HepG2 (cell line): ENCODE results near the gene SLC25A28. TPM values are rescaled to one million over a fixed set of nuclear protein-coding genes. Genes with fewer than 3 reads are reported as not detected.

ENCODE experiments used
- ATAC-seq: fragments of 200-7000 bp; cut with Tn5 transposase; 3 replicates; pipeline ENCODE4 v1.9.1; 2020; ENCODE audit warnings: mild to moderate bottlenecking, moderate library complexity
- BruUV-seq: library from RNA; stranded (reverse); fragments of 400-500 nt; replicated peaks from 2 replicates; lab custom pipeline; 2021; lab: Mats Ljungman, UMichigan
- CTCF ChIA-PET: fragments of 300-600 bp; formaldehyde crosslinking; extraction: SDS; loops from one replicate; lab custom pipeline; 2021; ENCODE audit warnings: low total read pairs, inconsistent platforms, low intra/inter-chr PET ratio; lab: Yijun Ruan, JAX
- POLR2A ChIA-PET: fragments of 350-600 bp; sonication (Branson Sonifier 250); formaldehyde crosslinking; loops from one replicate; lab custom pipeline; 2020; ENCODE audit warnings: antibody characterized with exemption, inconsistent platforms; lab: Yijun Ruan, JAX
- DNase-seq: peaks from one replicate; pipeline ENCODE4 v3.0.0-alpha.2; 2015; ENCODE audit warnings: low spot score
- FAIRE-seq: peaks from 3 replicates; lab custom pipeline; 2011; peaks lifted over from hg19 to GRCh38; lab: Jason Lieb, UNC
- H2AFZ ChIP-seq: one replicate; pipeline ENCODE4 v1.6.1; 2011; ENCODE audit warnings: low read length, inconsistent platforms
- H3K27ac ChIP-seq: fragments of 300-600 bp; 3 replicates; pipeline ENCODE4 v1.8.0; 2011; ENCODE audit warnings: mixed run types, mild to moderate bottlenecking, mixed read lengths, low read length, inconsistent platforms; ENCODE audit not compliant: insufficient read depth; ENCODE audit errors: extremely low read length
- H3K27me3 ChIP-seq, 2 experiments: fragments of 200-600 bp in 1 of 2; 2 replicates in 1 of 2; 3 replicates in 1 of 2; pipeline versions ENCODE4 v1.6.0 to v1.8.0; 2011; ENCODE audit warnings: low read length in 2 of 2, mild to moderate bottlenecking in 2 of 2, moderate library complexity in 2 of 2, inconsistent platforms in 1 of 2; ENCODE audit not compliant: insufficient read depth in 2 of 2, control insufficient read depth in 1 of 2
- H3K36me3 ChIP-seq, 2 experiments: fragments of 200-600 bp in 1 of 2; replicated peaks in 1 of 2; 2 replicates in 1 of 2; 3 replicates in 1 of 2; pipeline versions ENCODE4 v1.5.1 to v1.8.0; 2011; ENCODE audit warnings: low read length in 2 of 2, inconsistent platforms in 1 of 2; ENCODE audit not compliant: insufficient read depth in 2 of 2, control insufficient read depth in 1 of 2
- H3K4me1 ChIP-seq: 2 replicates; pipeline ENCODE4 v1.5.1; 2012; ENCODE audit warnings: low read length, inconsistent platforms; ENCODE audit not compliant: insufficient read depth
- H3K4me2 ChIP-seq: 2 replicates; pipeline ENCODE4 v1.6.0; 2011; ENCODE audit warnings: low read depth, low read length, inconsistent platforms
- H3K4me3 ChIP-seq, 3 experiments: fragments of 200-600 bp in 1 of 3; sonication (generic), shearing (Covaris generic) in 1 of 3; replicated peaks in 1 of 3; 2 replicates each; pipeline ENCODE4 v1.5.1; 2011 to 2016; ENCODE audit warnings: low read length in 3 of 3, inconsistent platforms in 2 of 3, low read depth in 2 of 3, mild to moderate bottlenecking in 2 of 3, control low read depth in 1 of 3, mixed read lengths in 1 of 3; ENCODE audit not compliant: insufficient read depth in 1 of 3
- H3K79me2 ChIP-seq: one replicate; pipeline ENCODE4 v1.6.1; 2011; ENCODE audit warnings: low read length, inconsistent platforms; ENCODE audit not compliant: insufficient read depth
- H3K9ac ChIP-seq: 2 replicates; pipeline ENCODE4 v1.6.0; 2011; ENCODE audit warnings: mild to moderate bottlenecking, low read depth, low read length, inconsistent platforms; ENCODE audit not compliant: insufficient read depth
- H3K9me3 ChIP-seq: 2 replicates; pipeline ENCODE4 v1.5.1; 2012; ENCODE audit warnings: mild to moderate bottlenecking, low read length
- H4K20me1 ChIP-seq: 2 replicates; pipeline ENCODE4 v1.6.0; 2011; ENCODE audit warnings: inconsistent platforms, mild to moderate bottlenecking, low read length, moderate library complexity; ENCODE audit not compliant: insufficient read depth
- CCAR2 ChIP-seq: fragments of 200-400 bp; formaldehyde crosslinking; optimal IDR thresholded peaks from 2 replicates; pipeline ENCODE3; 2018; ENCODE audit warnings: low read depth, mild to moderate bottlenecking, low read length, moderate library complexity
- CCDC6 ChIP-seq: sonication (generic); formaldehyde crosslinking; IDR thresholded peaks from 2 replicates; pipeline ENCODE4 v1.8.1; 2022; ENCODE audit warnings: mild to moderate bottlenecking, missing genetic modification reagents, moderate library complexity
- FOXO4 ChIP-seq: sonication (generic); formaldehyde crosslinking; conservative IDR thresholded peaks from 2 replicates; pipeline ENCODE4 v1.8.1; 2023; ENCODE audit warnings: missing genetic modification reagents
- HCFC1 ChIP-seq: fragments of 150-350 bp; IDR thresholded peaks from 2 replicates; pipeline ENCODE4 v1.6.1; 2014; ENCODE audit warnings: low read depth, low read length
- KDM6A ChIP-seq: IDR thresholded peaks from 2 replicates; pipeline ENCODE4 v1.6.1; 2016; ENCODE audit warnings: low read depth
- NR2F1 ChIP-seq, 2 experiments: fragments of 450-650 bp in 1 of 2; formaldehyde crosslinking in 1 of 2; IDR thresholded peaks; 2 replicates each; pipeline versions ENCODE4 v1.5.0 to v1.6.1; 2016 to 2020; ENCODE audit warnings: mild to moderate bottlenecking in 1 of 2, missing compliant biosample characterization in 1 of 2, missing genetic modification reagents in 1 of 2, moderate library complexity in 1 of 2
- REST ChIP-seq, 2 experiments: IDR thresholded peaks; 2 replicates each; pipeline ENCODE4 v1.6.1; 2011 to 2012; ENCODE audit warnings: low read length in 2 of 2, borderline replicate concordance in 1 of 2, low read depth in 1 of 2, mild to moderate bottlenecking in 1 of 2, moderate library complexity in 1 of 2
- SAP130 ChIP-seq: IDR thresholded peaks from 2 replicates; pipeline ENCODE4 v1.6.1; 2016; ENCODE audit warnings: low read depth
- ZC3H13 ChIP-seq: sonication (generic); formaldehyde crosslinking; IDR thresholded peaks from 2 replicates; pipeline ENCODE4 v1.8.1; 2023; ENCODE audit warnings: mild to moderate bottlenecking, missing genetic modification reagents, moderate library complexity
- ZNF547 ChIP-seq: sonication (generic); formaldehyde crosslinking; IDR thresholded peaks from 2 replicates; pipeline ENCODE4 v1.5.1; 2020; ENCODE audit warnings: mild to moderate bottlenecking, missing genetic modification reagents
- ZNF709 ChIP-seq: sonication (generic); formaldehyde crosslinking; IDR thresholded peaks from 2 replicates; pipeline ENCODE4 v1.5.0; 2020; ENCODE audit warnings: mild to moderate bottlenecking, missing genetic modification reagents
- ZSCAN29 ChIP-seq: sonication (generic); formaldehyde crosslinking; conservative IDR thresholded peaks from 2 replicates; pipeline ENCODE4 v1.4.0; 2020; ENCODE audit warnings: mild to moderate bottlenecking, missing genetic modification reagents
- WGBS: methylation state at CpG from one replicate; pipeline ENCODE4 v1.1.6; 2017; ENCODE audit warnings: low lambda C conversion rate; 5-methylcytosine and 5-hydroxymethylcytosine counted together
- in situ Hi-C: cut with HindIII; loops from 2 replicates; pipeline ENCODE4 v1.10.0; 2017; ENCODE audit warnings: low pct_unique_long_range_greater_than_20kb; ENCODE audit not compliant: extremely low pct_ligation_motif_present
- intact Hi-C: fragments of 100-400 bp; cut with micrococcal nuclease; formaldehyde crosslinking; loops from one replicate; pipeline ENCODE4 v1.10.0; 2022; ENCODE audit not compliant: unreplicated experiment
- polyA plus RNA-seq, 8 experiments: library from polyadenylated mRNA; depleted of rRNA in 3 of 8; stranded (reverse) in 7 of 8; unstranded in 1 of 8; fragments of >200 nt; fragmentation: Illumina TruSeq in 4 of 8; extraction: Trizol in 4 of 8; gene quantifications; 2 replicates each; pipeline versions ENCODE4 v1.2.1 to v1.2.3, GENCODE V29; 2011 to 2016; ENCODE audit warnings: low read depth in 4 of 8, missing spikeins in 1 of 8, mixed read lengths in 1 of 8; ENCODE audit not compliant: insufficient read depth in 1 of 8
- total RNA-seq, 5 experiments: library from RNA; depleted of rRNA; stranded (reverse); fragments of >200 nt; fragmentation: Illumina TruSeq; extraction: Trizol; gene quantifications; 2 replicates each; pipeline ENCODE4 v1.2.3, GENCODE V29; 2016; ENCODE audit warnings: low read depth in 1 of 5

Gene SLC25A28
- total and polyA plus RNA-seq, 2 of the 13 experiments (the other 11 are each of a cell fraction or from before 2014, with no cell fraction given), result 15.2 to 41.0 TPM

- no TSS peak for BruUV-seq
These were observed 994 bp downstream of the SLC25A28 start for GRCh38 chr10:99619090-99619800.

More at GRCh38 chr10:99619090-99619800, 994 bp downstream of the SLC25A28 start:
- in situ Hi-C loops, result no loop called here
- peak overlapping the region; percentile 90 for H3K9ac ChIP-seq
- ChIA-PET CTCF (no interaction called here), POLR2A (interaction anchor here (1.1 to 5.4 kb wide), 4 partner anchors 20 to 189 kb away, joined by 3 to 63 read pairs (median 21); partner anchors contain the start of genes ENTPD7 and GOT1)
- H3K27me3 ChIP-seq, result no peaks in the 10 kb centered on the region; a peak in 1 of 5 replicates
- H3K4me3 ChIP-seq, result peak overlapping the region; percentile 83 to 95 (median 87)
- H3K4me2 ChIP-seq, result peak overlapping the region; percentile 88
- intact Hi-C loops, result no loop called here
- H4K20me1 ChIP-seq, result peaks cover 5% of the 10 kb centered on the region; the same call in 1 of the 2 replicates
- H3K27ac ChIP-seq, result peak overlapping the region; percentile 68
- FAIRE-seq, result no peak
- H3K4me1 ChIP-seq, result peaks cover 41% of the 10 kb centered on the region
- H3K36me3 ChIP-seq, result peaks cover 1 to 7% of the 10 kb centered on the region in 2 experiments; a peak in 3 of 5 replicates
- H2AFZ ChIP-seq, result no peak overlapping the region
- TF ChIP-seq ZSCAN29, result no peak
- TF ChIP-seq HCFC1, result no peak
- TF ChIP-seq REST (IDR thresholded peaks at IDR 0.05; ENCODE audit: borderline replicate concordance in 1 of 2, low read depth in 1 of 2, low read length in 2 of 2), result no peak
- TF ChIP-seq ZNF709, result no peak
- no peak for TF ChIP-seq KDM6A (CRISPR knock-in tag)
- 0 out of 2 replicates have a peak, but pooled peaks have one; percentile 87 for TF ChIP-seq FOXO4
- TF ChIP-seq CCAR2, result no peak
- TF ChIP-seq NR2F1 (CRISPR knock-in tag; IDR thresholded peaks at IDR 0.05), result no peak
- TF ChIP-seq ZC3H13 (CRISPR knock-in tag), result no peak
- TF ChIP-seq CCDC6 (CRISPR knock-in tag), result no peak
- TF ChIP-seq SAP130 (CRISPR knock-in tag), result peak; percentile 35; the same call in 1 of the 2 replicates
- no peak for TF ChIP-seq ZNF547 (CRISPR knock-in tag)
- peaks cover 35% of the 10 kb centered on the region for H3K79me2 ChIP-seq
- DNase-seq, result no peak
- H3K9me3 ChIP-seq, result no peaks in the 10 kb centered on the region
- 3% methylated on average over 9 of the region's 9 CpGs for WGBS
- no peak for ATAC-seq
